Endothelial cell of umbilical vein (primary cell): ENCODE data around the gene MYRIP. TPM values are rescaled to one million over a fixed set of nuclear protein-coding genes. Genes with fewer than 3 reads are reported as not detected.

ENCODE experiments used
- BruUV-seq: library from RNA; stranded (reverse); fragments of 400-500 nt; replicated peaks from 2 replicates; lab custom pipeline; 2021; lab: Mats Ljungman, UMichigan
- CTCF ChIA-PET: fragments of 300-600, 350-600 bp; sonication (Branson Sonifier 250); formaldehyde crosslinking; loops from one replicate; lab custom pipeline; 2021; ENCODE audit warnings: antibody characterized with exemption, inconsistent platforms; lab: Charles Lee
- POLR2A ChIA-PET: fragments of 300-600, 350-600 bp; sonication (Branson Sonifier 250); formaldehyde crosslinking; loops from one replicate; lab custom pipeline; 2021; ENCODE audit warnings: antibody characterized with exemption, inconsistent platforms; lab: Charles Lee
- DNase-seq: peaks from one replicate; pipeline ENCODE4 v3.0.0-alpha.2; 2011; ENCODE audit warnings: low read depth, low spot score
- FAIRE-seq: peaks from 2 replicates; lab custom pipeline; 2011; peaks lifted over from hg19 to GRCh38; lab: Jason Lieb, UNC
- H2AFZ ChIP-seq: 2 replicates; pipeline ENCODE4 v1.6.0; 2012; ENCODE audit warnings: low read depth, low read length, control low read depth, inconsistent platforms
- H3K27ac ChIP-seq: 2 replicates; pipeline ENCODE4 v1.5.1; 2011; ENCODE audit warnings: low read depth, mild to moderate bottlenecking, control low read depth, low read length, moderate library complexity; ENCODE audit not compliant: insufficient read depth
- H3K27me3 ChIP-seq, 2 experiments: 2 replicates each; pipeline versions ENCODE4 v1.6.0 to v1.6.1; 2011; ENCODE audit warnings: low read length in 2 of 2, mixed read lengths in 1 of 2; ENCODE audit not compliant: control insufficient read depth in 2 of 2, insufficient read depth in 2 of 2
- H3K36me3 ChIP-seq, 2 experiments: 2 replicates in 1 of 2; 3 replicates in 1 of 2; pipeline ENCODE4 v1.5.1; 2011; ENCODE audit warnings: low read length in 2 of 2, mild to moderate bottlenecking in 1 of 2, moderate library complexity in 1 of 2; ENCODE audit not compliant: control insufficient read depth in 2 of 2, insufficient read depth in 2 of 2; ENCODE audit errors: extremely low read depth in 1 of 2
- H3K4me1 ChIP-seq: 3 replicates; pipeline ENCODE4 v1.5.1; 2011; ENCODE audit warnings: mild to moderate bottlenecking, low read length; ENCODE audit not compliant: control insufficient read depth, insufficient read depth; ENCODE audit errors: extremely low read depth
- H3K4me2 ChIP-seq: 2 replicates; pipeline ENCODE4 v1.6.1; 2011; ENCODE audit warnings: low read length, control low read depth, mixed read lengths; ENCODE audit not compliant: insufficient read depth
- H3K4me3 ChIP-seq, 3 experiments: fragments of 200-600 bp in 1 of 3; sonication (generic), shearing (Covaris generic) in 1 of 3; replicated peaks in 1 of 3; 2 replicates each; pipeline ENCODE4 v1.5.1; 2011 to 2016; ENCODE audit warnings: control low read depth in 3 of 3, low read length in 3 of 3, mild to moderate bottlenecking in 2 of 3, inconsistent platforms in 1 of 3, low read depth in 1 of 3, moderate library complexity in 1 of 3; ENCODE audit not compliant: insufficient read depth in 1 of 3
- H3K79me2 ChIP-seq: 2 replicates; pipeline ENCODE4 v1.6.0; 2012; ENCODE audit warnings: low read length, inconsistent platforms; ENCODE audit not compliant: control insufficient read depth, insufficient read depth
- H3K9ac ChIP-seq: replicated peaks from 2 replicates; pipeline ENCODE3; 2011; ENCODE audit warnings: low read length, control low read depth; ENCODE audit not compliant: insufficient read depth; ENCODE audit errors: extremely low read depth
- H3K9me1 ChIP-seq: replicated peaks from 3 replicates; pipeline ENCODE4 v1.6.0; 2011; ENCODE audit warnings: mild to moderate bottlenecking, low read length; ENCODE audit not compliant: control insufficient read depth, insufficient read depth; ENCODE audit errors: extremely low read depth
- H3K9me3 ChIP-seq: replicated peaks from 2 replicates; pipeline ENCODE4 v1.5.1; 2012; ENCODE audit warnings: low read length, inconsistent platforms; ENCODE audit not compliant: control insufficient read depth, insufficient read depth
- H4K20me1 ChIP-seq: replicated peaks from 2 replicates; pipeline ENCODE3; 2011; ENCODE audit warnings: mild to moderate bottlenecking, low read length; ENCODE audit not compliant: control insufficient read depth, insufficient read depth; ENCODE audit errors: extremely low read depth
- CTCF ChIP-seq, 2 donors: IDR thresholded peaks; 1 replicate in 1 of 2; 2 replicates in 1 of 2; pipeline ENCODE4 v1.5.1; 2011; ENCODE audit warnings: low read length in 2 of 2, mild to moderate bottlenecking in 2 of 2, moderate library complexity in 2 of 2, control low read depth in 1 of 2, inconsistent platforms in 1 of 2, low read depth in 1 of 2; ENCODE audit not compliant: insufficient read depth in 1 of 2; ENCODE audit errors: extremely low read depth in 1 of 2
- EZH2 ChIP-seq: IDR thresholded peaks from 2 replicates; pipeline ENCODE4 v1.6.1; 2012; ENCODE audit warnings: borderline replicate concordance, low read depth, mild to moderate bottlenecking, moderate library complexity, low read length, inconsistent platforms; ENCODE audit not compliant: severe bottlenecking
- FOS ChIP-seq: IDR thresholded peaks from 2 replicates; pipeline ENCODE4 v1.6.1; 2011; ENCODE audit warnings: mild to moderate bottlenecking, low read length, moderate library complexity, borderline replicate concordance; ENCODE audit not compliant: insufficient read depth
- GATA2 ChIP-seq: IDR thresholded peaks from 2 replicates; pipeline ENCODE4 v1.7.0; 2011; ENCODE audit warnings: low read depth, mild to moderate bottlenecking, moderate library complexity, mixed read lengths, low read length; ENCODE audit not compliant: insufficient read length, insufficient read depth
- JUN ChIP-seq: IDR thresholded peaks from 2 replicates; pipeline ENCODE4 v1.6.1; 2011; ENCODE audit warnings: borderline replicate concordance, low read depth; ENCODE audit not compliant: insufficient read length, insufficient read depth
- MYC ChIP-seq: IDR thresholded peaks from one replicate; pipeline ENCODE4 v1.6.1; 2011; ENCODE audit warnings: mild to moderate bottlenecking, low read depth, low read length
- POLR2A ChIP-seq: IDR thresholded peaks from 2 replicates; pipeline ENCODE4 v1.6.1; 2012; ENCODE audit warnings: low read depth, mild to moderate bottlenecking, control low read depth, low read length
- POLR2AphosphoS5 ChIP-seq: IDR thresholded peaks from 2 replicates; pipeline ENCODE4 v1.6.1; 2012; ENCODE audit warnings: low read depth, mild to moderate bottlenecking, control low read depth, low read length, moderate library complexity; ENCODE audit not compliant: insufficient read depth
- dilution Hi-C: fragments of 300-500 bp; cut with MboI; formaldehyde crosslinking; loops from one replicate; pipeline ENCODE4 v1.15.0; 2019; ENCODE audit warnings: low sequenced_read_pairs; ENCODE audit not compliant: extremely low pct_ligation_motif_present
- intact Hi-C: fragments of 100-400 bp; cut with micrococcal nuclease; formaldehyde crosslinking; loops from one replicate; pipeline ENCODE4 v1.10.0; 2022
- polyA plus RNA-seq, 4 experiments: library from polyadenylated mRNA; depleted of rRNA in 3 of 4; stranded (reverse) in 3 of 4; unstranded in 1 of 4; fragments of >200 nt; gene quantifications; 2 replicates each; pipeline versions ENCODE4 v1.2.1 to v1.2.3, GENCODE V29; 2011 to 2012; ENCODE audit warnings: missing spikeins in 1 of 4
- total RNA-seq: library from RNA; stranded (reverse); gene quantifications from 2 replicates; pipeline ENCODE4 v1.2.3, GENCODE V29; 2021
- TF ChIP-seq, protein P1 (sequence below): IDR thresholded peaks from 2 replicates; pipeline ENCODE4 v1.6.1; 2011; ENCODE audit not compliant: insufficient read depth, insufficient read length

The MYRIP gene
- total and polyA plus RNA-seq, 2 donors (not counting 3 experiments of a cell fraction or from before 2014, with no cell fraction given) = 6.7 to 11.9 TPM

- Histone ChIP-seq H3K79me2 (no peaks in the 10 kb centered on the region), H3K27me3 (no peaks in the 10 kb centered on the region), H3K4me1 (no peaks in the 10 kb centered on the region), H3K27ac (no peak overlapping the region), H3K4me3 (no peak overlapping the region), H3K9me1 (no peaks in the 10 kb centered on the region), H4K20me1 (no peaks in the 10 kb centered on the region), H3K9ac (no peak overlapping the region), H3K4me2 (no peak overlapping the region), H2AFZ (no peak overlapping the region), H3K36me3 (no peaks in the 10 kb centered on the region), H3K9me3 (no peaks in the 10 kb centered on the region)
- intact Hi-C loops (no loop called here), dilution Hi-C loops (no loop called here)
- BruUV-seq = no TSS peak
- DNase-seq (no peak), FAIRE-seq (no peak)
- ChIA-PET CTCF (interaction anchor here (0.5 to 1.6 kb wide), 4 partner anchors 10 to 1207 kb away, joined by 3 to 4 read pairs (median 3); no protein-coding TSS in a partner anchor), POLR2A (no interaction called here)
- TF ChIP-seq POLR2A = no peak
- TF ChIP-seq, protein P1, sequence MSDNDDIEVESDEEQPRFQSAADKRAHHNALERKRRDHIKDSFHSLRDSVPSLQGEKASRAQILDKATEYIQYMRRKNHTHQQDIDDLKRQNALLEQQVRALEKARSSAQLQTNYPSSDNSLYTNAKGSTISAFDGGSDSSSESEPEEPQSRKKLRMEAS = no peak
- TF ChIP-seq JUN = no peak
- TF ChIP-seq FOS = no peak
- TF ChIP-seq EZH2 = no peak
- TF ChIP-seq CTCF (IDR thresholded peaks at IDR 0.05; ENCODE audit: extremely low read depth in 1 of 2, insufficient read depth in 1 of 2, low read depth in 1 of 2, low read length in 2 of 2) = no peak
- TF ChIP-seq POLR2AphosphoS5 = no peak
- TF ChIP-seq GATA2 = no peak
- no peak for TF ChIP-seq MYC
Measured at GRCh38 chr3:40291471-40291870, 482.1 kb downstream of the MYRIP start.
